Measurements from ENCODE around the gene TCIRG1.
"Not testable (repeated sequence)": the region's sequence is repeated elsewhere in the genome, so short reads cannot be mapped to it uniquely, and the experiment has no call there.

The TCIRG1 gene, protein sequence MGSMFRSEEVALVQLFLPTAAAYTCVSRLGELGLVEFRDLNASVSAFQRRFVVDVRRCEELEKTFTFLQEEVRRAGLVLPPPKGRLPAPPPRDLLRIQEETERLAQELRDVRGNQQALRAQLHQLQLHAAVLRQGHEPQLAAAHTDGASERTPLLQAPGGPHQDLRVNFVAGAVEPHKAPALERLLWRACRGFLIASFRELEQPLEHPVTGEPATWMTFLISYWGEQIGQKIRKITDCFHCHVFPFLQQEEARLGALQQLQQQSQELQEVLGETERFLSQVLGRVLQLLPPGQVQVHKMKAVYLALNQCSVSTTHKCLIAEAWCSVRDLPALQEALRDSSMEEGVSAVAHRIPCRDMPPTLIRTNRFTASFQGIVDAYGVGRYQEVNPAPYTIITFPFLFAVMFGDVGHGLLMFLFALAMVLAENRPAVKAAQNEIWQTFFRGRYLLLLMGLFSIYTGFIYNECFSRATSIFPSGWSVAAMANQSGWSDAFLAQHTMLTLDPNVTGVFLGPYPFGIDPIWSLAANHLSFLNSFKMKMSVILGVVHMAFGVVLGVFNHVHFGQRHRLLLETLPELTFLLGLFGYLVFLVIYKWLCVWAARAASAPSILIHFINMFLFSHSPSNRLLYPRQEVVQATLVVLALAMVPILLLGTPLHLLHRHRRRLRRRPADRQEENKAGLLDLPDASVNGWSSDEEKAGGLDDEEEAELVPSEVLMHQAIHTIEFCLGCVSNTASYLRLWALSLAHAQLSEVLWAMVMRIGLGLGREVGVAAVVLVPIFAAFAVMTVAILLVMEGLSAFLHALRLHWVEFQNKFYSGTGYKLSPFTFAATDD

GRCh38 chr11:68038718-68039525 lies at the start of gene TCIRG1:
Gene TCIRG1, plus strand, starts transcription at chr11:68039025. Its CDS starts 2,247 bp downstream, at chr11:68041272.
- no peak for DNase-seq (ENCODE audit: low read depth)
- peak within 1 kb of the TSS; percentile 72 for H3K4me3 ChIP-seq (ENCODE audit: low read depth, low read length)

GRCh38 chr11:67990546-67991346 lies 48.1 kb upstream of the TCIRG1 start:
- H3K4me3 ChIP-seq (ENCODE audit: low read depth, low read length) = peak overlapping the region; percentile 7
- not testable (repeated sequence) for DNase-seq (ENCODE audit: low read depth)

DNA sequence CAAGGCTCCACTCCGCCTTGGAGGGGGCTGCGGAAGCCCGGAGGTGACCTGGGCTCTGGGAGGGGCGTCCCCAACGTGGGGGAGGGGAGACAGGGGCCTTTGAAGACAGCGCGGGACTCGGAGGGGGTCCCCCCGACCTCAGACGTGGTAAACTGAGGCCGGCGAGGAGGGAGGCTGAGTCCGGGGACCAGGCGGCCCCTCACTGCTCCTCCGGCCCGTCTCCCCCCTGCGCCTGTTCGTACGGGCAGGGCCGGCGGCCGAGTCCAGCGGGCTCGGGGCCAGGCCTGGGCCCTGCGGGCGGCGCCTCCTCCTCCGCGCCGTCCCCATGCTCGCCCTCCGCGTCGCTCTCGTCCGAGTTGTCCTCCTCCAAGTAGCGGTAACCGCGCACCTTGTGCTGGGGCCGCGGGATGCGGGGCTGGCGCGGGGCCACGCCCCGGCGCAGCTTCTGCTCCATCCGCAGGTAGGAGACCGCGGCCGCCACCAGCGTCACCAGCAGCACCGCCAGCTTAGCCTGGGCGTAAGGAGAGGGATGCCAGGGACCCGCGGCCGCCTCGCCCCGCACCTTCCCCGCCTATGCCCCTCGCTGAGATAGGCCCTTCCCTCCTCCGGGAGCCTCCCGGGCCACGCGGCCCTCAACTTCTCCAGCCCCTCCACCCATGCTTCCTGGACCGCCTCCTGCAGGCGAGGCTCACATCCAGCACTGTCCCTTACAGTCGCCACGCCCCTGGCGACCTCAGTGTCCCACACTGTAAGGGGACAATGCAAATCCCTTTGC lies 47.3 kb upstream of the TCIRG1 start:
- DNase-seq (ENCODE audit: low read depth); H3K4me3 ChIP-seq (ENCODE audit: low read depth, low read length): not testable (repeated sequence)

- not testable (repeated sequence) for H3K4me3 ChIP-seq (ENCODE audit: low read depth, low read length); DNase-seq (ENCODE audit: low read depth)
Observed at GRCh38 chr11:67993821-67994220, 45.0 kb upstream of the TCIRG1 start.

- H3K4me3 ChIP-seq (ENCODE audit: low read depth, low read length); DNase-seq (ENCODE audit: low read depth): not testable (repeated sequence)
Observed at GRCh38 chr11:67994387-67994786, 44.4 kb upstream of the TCIRG1 start.

DNA sequence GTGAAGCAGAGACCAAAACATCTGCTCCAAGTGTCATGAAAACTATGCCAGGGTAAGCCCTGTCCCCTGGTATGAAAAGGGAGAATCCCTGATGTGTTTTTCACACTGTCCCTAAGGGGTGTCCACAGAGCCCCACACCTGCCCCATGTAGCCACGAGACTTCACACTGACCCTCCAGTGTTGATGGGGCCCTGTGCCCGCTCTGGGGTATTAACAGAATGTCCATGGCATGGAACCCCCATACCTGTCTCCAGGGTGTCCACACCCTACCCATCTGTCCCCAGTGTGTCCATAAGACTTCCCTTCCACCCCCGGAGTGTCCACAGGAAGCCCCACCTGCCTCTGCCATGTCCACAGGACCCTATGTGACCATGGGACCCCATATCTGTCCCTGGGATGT lies 43.7 kb upstream of the TCIRG1 start:
- H3K4me3 ChIP-seq (ENCODE audit: low read depth, low read length); DNase-seq (ENCODE audit: low read depth): not testable (repeated sequence)

DNA sequence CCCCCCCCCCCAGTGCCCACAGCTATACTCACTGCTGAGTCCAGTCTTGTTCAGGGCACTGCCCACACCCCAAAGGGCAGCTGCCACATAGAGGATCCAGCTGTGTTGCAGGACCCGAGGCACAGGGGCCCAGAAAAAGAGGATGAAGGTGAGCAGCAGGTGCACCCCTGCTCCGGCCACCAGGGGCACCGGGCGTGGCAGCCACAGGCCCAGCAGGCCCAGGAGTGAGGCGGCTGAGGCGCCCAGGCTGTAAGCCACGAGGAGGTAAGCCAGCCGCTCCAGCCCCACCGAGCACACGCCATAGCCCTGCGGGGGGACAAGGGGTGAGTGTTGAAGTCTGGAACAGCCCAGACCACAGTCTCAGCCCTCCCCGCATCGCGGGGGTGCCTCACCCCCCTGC lies 43.2 kb upstream of the TCIRG1 start:
- H3K4me3 ChIP-seq (ENCODE audit: low read depth, low read length); DNase-seq (ENCODE audit: low read depth): not testable (repeated sequence)

- no peak for DNase-seq (ENCODE audit: low read depth)
- no peak overlapping the region for H3K4me3 ChIP-seq (ENCODE audit: low read depth, low read length)
Observed at GRCh38 chr11:67996051-67996450, 42.8 kb upstream of the TCIRG1 start.

DNA sequence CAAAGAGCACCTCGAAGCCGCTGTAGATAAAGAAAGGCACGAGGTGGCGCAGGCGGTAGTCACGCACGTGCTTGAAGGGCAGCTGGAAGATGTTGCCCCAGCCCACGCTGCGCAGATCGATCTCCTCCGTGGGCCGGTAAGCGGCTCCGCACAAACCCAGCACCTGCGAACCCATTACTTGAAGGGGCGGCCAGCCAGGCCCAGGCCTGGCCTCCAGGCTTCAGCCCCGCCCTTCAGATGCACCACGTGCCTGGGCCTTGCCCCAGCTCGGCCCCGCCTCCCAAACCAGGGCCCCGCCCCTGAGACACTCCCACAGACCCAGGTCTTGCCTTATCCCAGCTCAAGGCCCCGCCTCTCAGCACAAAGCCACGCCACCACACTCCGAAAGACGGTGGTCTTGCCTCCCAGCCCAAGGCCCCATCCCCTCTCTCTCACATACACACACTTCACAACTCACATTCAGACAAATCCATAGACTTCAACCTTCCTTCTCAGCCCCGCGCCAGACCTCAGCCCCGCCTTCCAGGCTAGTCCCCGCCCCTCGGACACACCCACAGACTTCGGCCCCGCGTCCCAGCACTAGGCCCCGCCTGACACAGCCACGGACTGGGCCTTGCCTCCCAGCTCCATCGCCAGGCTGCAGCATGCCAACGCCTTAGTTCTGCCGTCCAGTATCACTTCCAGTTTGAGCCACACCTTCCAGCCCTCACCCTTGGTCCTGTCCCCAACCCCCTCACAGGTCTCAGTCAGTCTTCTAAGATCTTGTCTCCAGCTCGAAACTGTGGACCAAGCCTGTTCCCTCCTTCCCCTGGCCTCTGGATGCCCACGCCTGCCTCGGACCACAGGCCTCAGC lies 42.0 kb upstream of the TCIRG1 start:
- H3K4me3 ChIP-seq (ENCODE audit: low read depth, low read length) = no peak overlapping the region
- no peak for DNase-seq (ENCODE audit: low read depth)

DNA sequence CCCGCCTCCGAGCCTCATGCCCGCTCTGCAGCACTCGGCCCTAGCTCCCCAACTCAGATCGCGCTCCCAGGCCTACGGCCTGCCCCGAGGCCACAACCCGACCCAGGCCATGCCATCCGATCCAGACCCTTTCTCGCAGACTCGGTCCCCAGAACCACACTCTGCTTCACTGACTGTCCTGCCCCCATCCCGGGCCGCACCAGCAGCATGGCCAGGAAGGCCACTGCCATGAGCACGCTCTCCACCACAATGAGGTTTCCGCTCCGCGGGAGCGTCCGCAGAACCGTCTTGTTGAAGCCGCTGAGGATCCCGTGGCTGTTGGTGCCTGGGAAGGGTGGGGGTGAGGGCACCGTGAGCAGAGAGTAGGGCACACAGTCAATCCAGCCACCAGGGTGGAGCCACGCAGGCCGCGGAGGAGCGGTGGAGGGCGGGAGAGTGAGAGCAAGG lies 41.3 kb upstream of the TCIRG1 start:
- no peak overlapping the region for H3K4me3 ChIP-seq (ENCODE audit: low read depth, low read length)
- DNase-seq (ENCODE audit: low read depth) = no peak

GRCh38 chr11:67998150-67999045 lies 40.4 kb upstream of the TCIRG1 start:
- H3K4me3 ChIP-seq (ENCODE audit: low read depth, low read length) = no peak overlapping the region
- DNase-seq (ENCODE audit: low read depth) = no peak

GRCh38 chr11:67999201-67999629 lies 39.6 kb upstream of the TCIRG1 start:
- H3K4me3 ChIP-seq (ENCODE audit: low read depth, low read length) = no peak overlapping the region
- DNase-seq (ENCODE audit: low read depth) = no peak

- no peak overlapping the region for H3K4me3 ChIP-seq (ENCODE audit: low read depth, low read length)
- no peak for DNase-seq (ENCODE audit: low read depth)
Observed at GRCh38 chr11:67999704-68000103, 39.1 kb upstream of the TCIRG1 start.

DNA sequence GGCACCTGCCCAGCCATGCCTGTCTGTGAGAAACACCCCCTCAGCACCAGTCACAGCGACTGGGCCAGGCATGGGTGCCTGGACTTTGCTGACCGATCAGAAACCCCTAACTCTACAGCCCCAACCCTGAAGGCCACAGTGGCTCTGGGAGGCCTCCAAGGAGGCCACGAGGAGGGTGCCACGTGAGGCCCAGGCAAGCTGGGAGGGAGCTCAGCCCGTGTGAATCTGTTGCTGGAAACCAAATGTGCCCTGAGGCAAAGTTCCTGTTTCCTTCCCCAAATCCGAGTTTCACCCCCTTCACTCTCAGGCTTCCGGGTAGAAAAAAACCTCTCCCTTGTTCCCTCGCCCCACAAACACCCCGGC lies 36.3 kb upstream of the TCIRG1 start:
- no peak overlapping the region for H3K4me3 ChIP-seq (ENCODE audit: low read depth, low read length)
- DNase-seq (ENCODE audit: low read depth) = no peak

GRCh38 chr11:68002938-68003845 lies 35.6 kb upstream of the TCIRG1 start:
- DNase-seq (ENCODE audit: low read depth) = no peak

More at GRCh38 chr11:68002938-68003845, 35.6 kb upstream of the TCIRG1 start:
- H3K4me3 ChIP-seq (ENCODE audit: low read depth, low read length) = peak overlapping the region; percentile 61

Data from skeletal muscle cell (primary cell).